Measurements from ENCODE around the gene CELA2A. TPM values are rescaled to one million over a fixed set of nuclear protein-coding genes. Genes with fewer than 3 reads are reported as not detected.
"Not testable (repeated sequence)": the region's sequence is repeated elsewhere in the genome, so short reads cannot be mapped to it uniquely, and the experiment has no call there.

Gene CELA2A
- total and polyA plus RNA-seq, 10 of the 15 experiments (the other 5 are each of a cell fraction or from before 2014, with no cell fraction given), result 0.90 TPM; not detected in 9

DNA sequence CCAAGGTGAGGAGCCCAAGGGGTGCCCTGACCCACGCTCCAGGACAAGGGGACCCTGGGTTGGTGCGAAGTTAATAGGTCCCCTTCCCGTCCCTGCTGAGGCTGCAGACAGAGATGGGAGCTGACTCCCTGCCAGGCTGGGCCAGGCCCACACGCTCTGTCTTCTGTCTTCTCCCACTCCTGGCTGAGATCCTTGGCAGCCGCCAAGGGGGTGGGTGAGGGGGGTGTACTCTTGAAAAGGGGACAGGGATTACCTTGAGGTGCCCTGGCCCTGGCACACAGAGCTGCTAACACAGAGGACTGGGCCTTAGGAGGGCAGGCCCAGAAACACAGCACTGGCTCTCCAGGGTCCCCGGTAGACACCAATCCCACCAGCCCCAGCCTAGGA is 29.3 kb upstream of the CELA2A start:
- in situ Hi-C loops (cut with MboI), result loop anchor here (5.0 kb wide), 1 partner anchor 100 kb away; no protein-coding TSS in a partner anchor

DNA sequence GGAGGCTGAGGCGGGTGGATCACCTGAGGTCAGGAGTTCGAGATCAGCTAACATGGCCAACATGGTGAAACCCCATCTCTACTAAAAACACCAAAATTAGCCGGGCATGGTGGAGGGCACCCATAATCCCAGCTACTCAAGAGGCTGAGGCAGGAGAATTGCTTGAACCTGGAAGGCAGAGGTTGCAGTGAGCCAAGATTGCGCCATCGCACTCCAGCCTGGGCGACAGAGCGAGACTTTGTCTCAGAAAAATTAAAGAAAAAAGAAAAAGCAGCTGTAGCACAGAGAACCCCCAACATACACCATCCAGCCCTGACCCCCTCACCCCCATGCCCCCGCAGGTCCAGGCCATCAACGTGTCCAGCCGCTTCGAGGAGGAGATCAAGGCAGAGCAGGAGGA is 28.3 kb upstream of the CELA2A start:
- ChIA-PET CTCF (interaction anchor here (1.3 to 10.2 kb wide), 2 partner anchors 14 to 104 kb away, joined by 3 to 178 read pairs; no protein-coding TSS in a partner anchor), RAD21 (ENCODE audit: unreplicated experiment) (interaction anchor here (0.8 to 1.5 kb wide), 3 partner anchors 16 to 106 kb away, joined by 3 to 5 read pairs (median 3); no protein-coding TSS in a partner anchor)
- H3K4me3 ChIP-seq; POLR2A ChIA-PET; intact Hi-C loops (cut with micrococcal nuclease; ENCODE audit: unreplicated experiment); H3K4me2 ChIP-seq (ENCODE audit: control insufficient read depth, insufficient read depth); DNase-seq (ENCODE audit: low read depth, low spot score); BruUV-seq (replicated peaks); SMC1A ChIA-PET (ENCODE audit: uncharacterized antibody, unreplicated experiment); H3K27ac ChIP-seq (ENCODE audit: control insufficient read depth, insufficient read depth); H3K27me3 ChIP-seq (replicated peaks in 1 of 2; ENCODE audit: control insufficient read depth in 2 of 2, insufficient read depth in 2 of 2, low read length in 1 of 2); FAIRE-seq; H2AFZ ChIP-seq (ENCODE audit: control insufficient read depth, low read depth, low read length); ATAC-seq; H3K9me3 ChIP-seq (replicated peaks; ENCODE audit: control insufficient read depth, insufficient read depth, low read length); H3K4me1 ChIP-seq (ENCODE audit: control insufficient read depth, insufficient read depth, low read length); H3K79me2 ChIP-seq (ENCODE audit: control insufficient read depth, insufficient read depth, low read length); H4K20me1 ChIP-seq (ENCODE audit: control insufficient read depth, insufficient read depth); H3K9ac ChIP-seq (ENCODE audit: control insufficient read depth, insufficient read depth, low read length): not testable (repeated sequence)
- peaks cover 6 to 23% of the 10 kb centered on the region in 2 experiments; a peak in 3 of 4 replicates for H3K36me3 ChIP-seq (ENCODE audit: control insufficient read depth in 2 of 2, insufficient read depth in 2 of 2, low read length in 1 of 2)
- WGBS (ENCODE audit: insufficient coverage, insufficient replicate concordance, low lambda C conversion rate, missing lambda C conversion rate), result 80% methylated on average over 7 of the region's 11 CpGs
- in situ Hi-C loops (cut with MboI), result loop anchor here (5.0 kb wide), 1 partner anchor 101 kb away; no protein-coding TSS in a partner anchor

More for the DNA sequence above, 29.3 kb upstream of the CELA2A start:
- WGBS (ENCODE audit: insufficient coverage, insufficient replicate concordance, low lambda C conversion rate, missing lambda C conversion rate), result 90% methylated on average over 5 of the region's 6 CpGs
- no peaks in the 10 kb centered on the region for H3K4me1 ChIP-seq (ENCODE audit: control insufficient read depth, insufficient read depth, low read length)
- H3K79me2 ChIP-seq (ENCODE audit: control insufficient read depth, insufficient read depth, low read length), result peaks cover 4% of the 10 kb centered on the region
- peaks cover 6 to 23% of the 10 kb centered on the region in 2 experiments; a peak in 3 of 4 replicates for H3K36me3 ChIP-seq (ENCODE audit: control insufficient read depth in 2 of 2, insufficient read depth in 2 of 2, low read length in 1 of 2)
- RAD21 ChIA-PET (ENCODE audit: unreplicated experiment), result interaction anchor here (1.5 kb wide), 1 partner anchor 104 kb away, joined by 5 read pairs; no protein-coding TSS in a partner anchor
- H3K27ac ChIP-seq (ENCODE audit: control insufficient read depth, insufficient read depth), result no peak overlapping the region
- H3K9me3 ChIP-seq (replicated peaks; ENCODE audit: control insufficient read depth, insufficient read depth, low read length), result no peaks in the 10 kb centered on the region
- no peak overlapping the region for H3K9ac ChIP-seq (ENCODE audit: control insufficient read depth, insufficient read depth, low read length)
- DNase-seq (ENCODE audit: low read depth, low spot score) (no peak), ATAC-seq (no peak), FAIRE-seq (no peak)
- intact Hi-C loops (cut with micrococcal nuclease; ENCODE audit: unreplicated experiment), result no loop called here
- H3K4me2 ChIP-seq (ENCODE audit: control insufficient read depth, insufficient read depth), result no peak overlapping the region
- no TSS peak for BruUV-seq (replicated peaks)
- SMC1A ChIA-PET (ENCODE audit: uncharacterized antibody, unreplicated experiment), result interaction anchor here (0.8 kb wide), 1 partner anchor 104 kb away, joined by 5 read pairs; no protein-coding TSS in a partner anchor
- TF ChIP-seq KAT2A (conservative IDR thresholded peaks at IDR 0.05; ENCODE audit: control insufficient read depth, low read depth, low read length) (no peak), SIN3A (IDR thresholded peaks at IDR 0.05; ENCODE audit: low read depth, low read length) (no peak), STAT3 (IDR thresholded peaks at IDR 0.05; ENCODE audit: low read depth, low read length) (no peak), RBBP5 (conservative IDR thresholded peaks at IDR 0.05) (no peak)
- TF ChIP-seq, protein P1, sequence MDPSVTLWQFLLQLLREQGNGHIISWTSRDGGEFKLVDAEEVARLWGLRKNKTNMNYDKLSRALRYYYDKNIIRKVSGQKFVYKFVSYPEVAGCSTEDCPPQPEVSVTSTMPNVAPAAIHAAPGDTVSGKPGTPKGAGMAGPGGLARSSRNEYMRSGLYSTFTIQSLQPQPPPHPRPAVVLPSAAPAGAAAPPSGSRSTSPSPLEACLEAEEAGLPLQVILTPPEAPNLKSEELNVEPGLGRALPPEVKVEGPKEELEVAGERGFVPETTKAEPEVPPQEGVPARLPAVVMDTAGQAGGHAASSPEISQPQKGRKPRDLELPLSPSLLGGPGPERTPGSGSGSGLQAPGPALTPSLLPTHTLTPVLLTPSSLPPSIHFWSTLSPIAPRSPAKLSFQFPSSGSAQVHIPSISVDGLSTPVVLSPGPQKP (IDR thresholded peaks at IDR 0.05; ENCODE audit: low read depth, low read length), result no peak
- TF ChIP-seq, protein P2, sequence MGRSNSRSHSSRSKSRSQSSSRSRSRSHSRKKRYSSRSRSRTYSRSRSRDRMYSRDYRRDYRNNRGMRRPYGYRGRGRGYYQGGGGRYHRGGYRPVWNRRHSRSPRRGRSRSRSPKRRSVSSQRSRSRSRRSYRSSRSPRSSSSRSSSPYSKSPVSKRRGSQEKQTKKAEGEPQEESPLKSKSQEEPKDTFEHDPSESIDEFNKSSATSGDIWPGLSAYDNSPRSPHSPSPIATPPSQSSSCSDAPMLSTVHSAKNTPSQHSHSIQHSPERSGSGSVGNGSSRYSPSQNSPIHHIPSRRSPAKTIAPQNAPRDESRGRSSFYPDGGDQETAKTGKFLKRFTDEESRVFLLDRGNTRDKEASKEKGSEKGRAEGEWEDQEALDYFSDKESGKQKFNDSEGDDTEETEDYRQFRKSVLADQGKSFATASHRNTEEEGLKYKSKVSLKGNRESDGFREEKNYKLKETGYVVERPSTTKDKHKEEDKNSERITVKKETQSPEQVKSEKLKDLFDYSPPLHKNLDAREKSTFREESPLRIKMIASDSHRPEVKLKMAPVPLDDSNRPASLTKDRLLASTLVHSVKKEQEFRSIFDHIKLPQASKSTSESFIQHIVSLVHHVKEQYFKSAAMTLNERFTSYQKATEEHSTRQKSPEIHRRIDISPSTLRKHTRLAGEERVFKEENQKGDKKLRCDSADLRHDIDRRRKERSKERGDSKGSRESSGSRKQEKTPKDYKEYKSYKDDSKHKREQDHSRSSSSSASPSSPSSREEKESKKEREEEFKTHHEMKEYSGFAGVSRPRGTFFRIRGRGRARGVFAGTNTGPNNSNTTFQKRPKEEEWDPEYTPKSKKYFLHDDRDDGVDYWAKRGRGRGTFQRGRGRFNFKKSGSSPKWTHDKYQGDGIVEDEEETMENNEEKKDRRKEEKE (IDR thresholded peaks at IDR 0.05), result no peak
- no peaks in the 10 kb centered on the region for H3K27me3 ChIP-seq (replicated peaks in 1 of 2; ENCODE audit: control insufficient read depth in 2 of 2, insufficient read depth in 2 of 2, low read length in 1 of 2)
- POLR2A ChIA-PET, result no interaction called here
- no peak overlapping the region for H2AFZ ChIP-seq (ENCODE audit: control insufficient read depth, low read depth, low read length)
- H4K20me1 ChIP-seq (ENCODE audit: control insufficient read depth, insufficient read depth), result peaks cover 4% of the 10 kb centered on the region; the same call in 1 of the 2 replicates
- H3K4me3 ChIP-seq, result no peak overlapping the region
- CTCF ChIA-PET, result interaction anchor here (1.0 to 1.3 kb wide), 2 partner anchors 14 to 104 kb away, joined by 3 read pairs; no protein-coding TSS in a partner anchor
